Brain microvascular endothelial cell (primary cell): Measurements from ENCODE around the gene TWF1.

ENCODE experiments used
- DNase-seq: peaks from one replicate; pipeline ENCODE4 v3.0.0-alpha.2; 2020
- H3K27ac ChIP-seq: fragments of 250-450 bp; sonication (Bioruptor Pico); 2 replicates; pipeline ENCODE4 v1.5.1; 2020; ENCODE audit warnings: mild to moderate bottlenecking, moderate library complexity
- H3K27me3 ChIP-seq: fragments of 250-450 bp; sonication (Bioruptor Pico); replicated peaks from 2 replicates; pipeline ENCODE4 v1.5.1; 2020; ENCODE audit warnings: mild to moderate bottlenecking
- H3K36me3 ChIP-seq: fragments of 250-450 bp; sonication (Bioruptor Pico); replicated peaks from 2 replicates; pipeline ENCODE4 v1.5.1; 2020; ENCODE audit warnings: mild to moderate bottlenecking
- H3K4me3 ChIP-seq: 2 replicates; pipeline ENCODE4 v1.5.1; 2011; ENCODE audit warnings: low read depth, mild to moderate bottlenecking, control low read depth, low read length, moderate library complexity
- CTCF ChIP-seq: IDR thresholded peaks from 2 replicates; pipeline ENCODE4 v1.5.1; 2011; ENCODE audit warnings: low read depth, mild to moderate bottlenecking, moderate library complexity, low read length, control low read depth, inconsistent platforms; ENCODE audit errors: missing control alignments
- in situ Hi-C: cut with HindIII; loops from 2 replicates; pipeline ENCODE4 v1.10.0; 2017; ENCODE audit warnings: low sequenced_read_pairs, low pct_ligation_motif_present

TWF1 gene

DNA sequence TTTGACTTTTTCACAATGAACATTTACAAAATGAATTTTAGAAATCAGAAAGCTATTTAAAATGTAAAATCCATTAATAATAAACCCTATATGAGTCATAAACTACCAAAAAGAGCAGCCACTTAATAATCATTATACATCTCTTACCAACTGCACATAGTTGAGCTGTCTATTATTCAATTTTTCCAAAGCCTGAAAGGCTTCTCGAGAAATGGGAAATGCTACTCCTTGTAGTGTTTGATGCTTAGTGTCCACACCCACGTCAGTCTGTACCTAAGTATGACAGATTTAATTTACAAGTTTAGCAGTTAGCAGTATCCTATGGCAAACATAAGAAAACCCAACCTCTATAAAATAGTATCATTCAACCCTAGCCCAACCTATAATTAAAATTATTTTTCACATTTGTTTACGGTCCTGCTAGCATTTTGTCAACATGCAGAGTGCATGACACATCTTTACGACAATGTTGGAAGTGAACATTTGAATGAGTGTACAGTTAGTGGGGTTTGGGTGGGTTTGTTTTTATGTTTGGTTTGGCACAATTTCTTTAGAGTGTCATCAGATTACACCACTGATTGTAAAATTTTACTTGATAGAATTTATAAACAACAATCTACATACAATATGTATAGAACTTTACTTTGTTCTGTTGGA lies 8.4 kb downstream of the TWF1 start:
- TF ChIP-seq CTCF: no peak
- in situ Hi-C loops: no loop called here
- H3K36me3 ChIP-seq: peaks cover 44% of the 10 kb centered on the region
- no peak overlapping the region for H3K4me3 ChIP-seq
- no peak for DNase-seq
- H3K27ac ChIP-seq: no peak overlapping the region
- H3K27me3 ChIP-seq: no peaks in the 10 kb centered on the region

DNA sequence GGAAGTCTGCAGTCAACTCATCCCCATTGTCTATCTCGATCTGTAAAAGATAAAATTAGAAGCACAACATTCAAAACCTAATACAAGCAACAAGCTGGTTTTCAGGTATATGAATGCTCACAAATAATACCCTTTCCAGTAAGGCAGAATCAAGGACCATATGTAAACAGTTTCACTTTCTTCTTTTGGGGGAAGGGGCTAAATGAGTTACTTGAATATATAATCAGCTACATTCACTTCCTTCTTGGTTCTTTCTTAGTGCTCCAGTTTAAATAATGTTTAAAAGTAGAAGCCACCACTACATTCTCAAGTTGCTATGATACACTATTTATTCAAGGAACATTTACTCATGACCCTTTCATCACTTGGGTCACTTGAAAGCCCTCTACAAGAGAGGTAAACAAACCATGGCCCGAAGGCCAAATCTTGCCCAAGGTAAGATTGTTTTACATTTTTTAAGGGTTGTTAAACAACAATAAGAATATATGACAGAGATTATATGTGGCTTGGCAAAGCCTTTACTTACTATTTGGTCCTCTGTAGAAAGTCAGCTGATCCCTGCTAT lies 10.3 kb downstream of the TWF1 start:
- DNase-seq: no peak
- Histone ChIP-seq H3K4me3 (no peak overlapping the region), H3K36me3 (peaks cover 35% of the 10 kb centered on the region), H3K27ac (no peak overlapping the region), H3K27me3 (no peaks in the 10 kb centered on the region)
- TF ChIP-seq CTCF: no peak
- in situ Hi-C loops: no loop called here

DNA sequence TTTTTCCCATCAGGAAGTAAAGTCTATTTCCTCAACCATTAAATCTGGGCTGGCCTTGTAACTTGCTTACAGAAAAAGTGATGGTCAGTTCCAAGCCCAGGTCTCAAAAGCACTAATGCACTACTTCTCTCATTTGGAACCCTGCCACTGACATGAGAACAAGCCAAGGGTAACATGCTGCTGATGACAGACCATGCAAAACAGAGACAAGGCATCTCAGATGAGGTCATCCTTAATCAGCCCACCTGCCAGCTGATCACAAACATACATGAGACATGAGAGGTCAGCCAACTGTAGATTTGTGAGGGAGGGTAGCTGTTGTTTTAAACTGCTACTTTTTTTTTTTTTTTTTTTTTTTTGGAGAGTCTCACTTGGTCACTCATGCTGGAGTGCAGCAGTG lies 16.2 kb downstream of the TWF1 start:
- in situ Hi-C loops: no loop called here
- no peak for TF ChIP-seq CTCF
- Histone ChIP-seq H3K27ac (no peak overlapping the region), H3K27me3 (no peaks in the 10 kb centered on the region), H3K36me3 (peaks cover 9% of the 10 kb centered on the region), H3K4me3 (no peak overlapping the region)
- no peak for DNase-seq

DNA sequence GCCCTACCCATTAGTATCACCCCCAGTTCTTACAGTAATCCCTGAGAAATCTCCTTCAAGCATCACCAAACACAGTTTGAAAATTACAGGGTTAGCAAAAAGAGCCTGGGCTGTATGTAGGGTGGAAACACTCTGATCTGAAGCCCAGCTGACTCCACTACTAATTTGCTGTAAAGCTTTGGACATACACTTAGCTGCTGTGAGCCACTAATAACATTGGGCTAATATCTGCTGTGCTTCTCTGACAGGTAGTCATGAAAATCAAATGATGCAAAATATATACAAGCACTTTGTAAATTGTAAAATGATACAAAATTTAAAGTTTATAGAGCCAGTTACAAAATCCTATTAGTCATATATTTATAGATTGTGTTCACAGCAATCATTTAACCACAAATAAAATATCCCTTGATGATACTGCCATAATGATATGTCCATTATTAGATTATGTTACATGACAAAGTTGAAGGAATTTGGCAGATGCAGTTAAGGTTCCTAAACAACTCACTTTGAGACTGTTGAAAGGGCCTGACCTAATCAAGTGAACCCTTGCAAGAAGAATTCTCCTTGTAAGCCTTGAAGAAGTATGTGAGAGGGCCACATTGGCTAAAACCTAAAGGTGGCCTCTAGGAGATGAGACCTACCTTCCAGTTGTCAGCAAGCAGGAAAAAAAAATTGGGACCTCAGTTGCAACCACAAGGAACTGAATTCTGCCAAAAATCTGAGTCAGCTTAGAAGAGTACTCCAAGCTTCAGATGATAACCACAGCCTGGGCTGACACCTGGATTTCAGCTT lies 19.0 kb downstream of the TWF1 start:
- H3K27me3 ChIP-seq: no peaks in the 10 kb centered on the region
- no peak for TF ChIP-seq CTCF
- no peak overlapping the region for H3K27ac ChIP-seq
- DNase-seq: no peak
- peaks cover 22% of the 10 kb centered on the region for H3K36me3 ChIP-seq
- no peak overlapping the region for H3K4me3 ChIP-seq
- in situ Hi-C loops: no loop called here

DNA sequence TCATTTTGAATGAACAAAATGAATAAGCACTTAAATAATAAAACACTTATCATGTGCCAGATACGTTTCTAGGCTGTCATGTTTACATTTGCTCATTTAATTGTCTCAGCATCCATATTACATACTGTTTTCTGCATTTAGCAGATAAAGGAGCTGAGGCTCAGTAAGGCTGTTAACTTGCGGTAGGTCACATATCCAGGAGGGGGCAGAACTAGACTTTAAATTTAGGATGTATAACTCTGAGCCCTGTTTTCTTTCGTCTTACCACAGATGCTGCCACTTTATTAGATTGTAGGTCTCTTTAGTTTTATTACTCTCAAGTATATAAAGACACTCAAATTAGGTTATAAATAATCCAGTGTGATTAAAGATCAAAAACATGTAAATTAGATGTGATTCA lies 29.6 kb downstream of the TWF1 start:
- no peak for DNase-seq
- no peaks in the 10 kb centered on the region for H3K27me3 ChIP-seq
- TF ChIP-seq CTCF: peak; percentile 57
- in situ Hi-C loops: no loop called here
- no peak overlapping the region for H3K27ac ChIP-seq
- H3K4me3 ChIP-seq: no peak overlapping the region
- H3K36me3 ChIP-seq: peaks cover 25% of the 10 kb centered on the region
